Stimulated activated naive CD8-positive, alpha-beta T cell treated with anti-CD3 and anti-CD28 coated beads, Interleukin-15, Interleukin-2, amounts not matched to agents 100 U/mL and 50 U/mL, for 24 hours (primary cell): ENCODE measurements around the gene HIBADH.
A peak's percentile ranks its signal among the peaks of the same experiment; 100 is the strongest.
"Not testable (repeated sequence)": the region's sequence is repeated elsewhere in the genome, so short reads cannot be mapped to it uniquely, and the experiment has no call there.

Experiments used
- ATAC-seq: fragments of 150-1000 bp; cut with Tn5 transposase; one replicate; pipeline ENCODE4 v1.10.0; 2021
- DNase-seq: peaks from one replicate; pipeline ENCODE4 v3.0.0; 2021

HIBADH gene

GRCh38 chr7:27678617-27679260, 16.1 kb upstream of the HIBADH start:
- ATAC-seq: no peak
- no peak for DNase-seq

GRCh38 chr7:27677912-27678612, 15.4 kb upstream of the HIBADH start:
- ATAC-seq (peak; percentile 73), DNase-seq (no peak)

- ATAC-seq, DNase-seq: not testable (repeated sequence)
Measured at GRCh38 chr7:27674126-27674525, 11.4 kb upstream of the HIBADH start.

- ATAC-seq (no peak), DNase-seq (no peak)
Measured at GRCh38 chr7:27671675-27672074, 9.0 kb upstream of the HIBADH start.

GRCh38 chr7:27670676-27671075, 8.0 kb upstream of the HIBADH start:
- DNase-seq (no peak), ATAC-seq (no peak)

GRCh38 chr7:27670177-27670576, 7.5 kb upstream of the HIBADH start:
- ATAC-seq (no peak), DNase-seq (no peak)

- DNase-seq (no peak), ATAC-seq (no peak)
Measured at GRCh38 chr7:27665531-27665930, 2.8 kb upstream of the HIBADH start.

- DNase-seq (no peak), ATAC-seq (no peak)
Measured at GRCh38 chr7:27663989-27664331, 1.3 kb upstream of the HIBADH start.

- DNase-seq (peak; percentile 43), ATAC-seq (no peak)
Measured at GRCh38 chr7:27661811-27662489, 733 bp downstream of the HIBADH start.

GRCh38 chr7:27656724-27657123, 6.0 kb downstream of the HIBADH start:
- DNase-seq: no peak

GRCh38 chr7:27655184-27655583, 7.5 kb downstream of the HIBADH start:
- ATAC-seq (no peak), DNase-seq (no peak)

More at GRCh38 chr7:27656724-27657123, 6.0 kb downstream of the HIBADH start:
- no peak for ATAC-seq

GRCh38 chr7:27652518-27652917, 10.2 kb downstream of the HIBADH start:
- ATAC-seq (no peak), DNase-seq (no peak)

GRCh38 chr7:27651702-27652101, 11.0 kb downstream of the HIBADH start:
- no peak for ATAC-seq
- no peak for DNase-seq

- ATAC-seq (no peak), DNase-seq (no peak)
Measured at GRCh38 chr7:27650283-27650682, 12.4 kb downstream of the HIBADH start.

GRCh38 chr7:27647489-27647888, 15.2 kb downstream of the HIBADH start:
- DNase-seq: no peak
- no peak for ATAC-seq

GRCh38 chr7:27647046-27647445, 15.6 kb downstream of the HIBADH start:
- ATAC-seq: no peak
- no peak for DNase-seq

GRCh38 chr7:27642271-27642670, 20.4 kb downstream of the HIBADH start:
- DNase-seq (no peak), ATAC-seq (no peak)

- DNase-seq (no peak), ATAC-seq (no peak)
Measured at GRCh38 chr7:27641581-27642230, 21.0 kb downstream of the HIBADH start.

GRCh38 chr7:27640884-27641574, 21.7 kb downstream of the HIBADH start:
- no peak for DNase-seq
- ATAC-seq: no peak

GRCh38 chr7:27639851-27640250, 22.8 kb downstream of the HIBADH start:
- ATAC-seq: no peak

GRCh38 chr7:27639048-27639447, 23.6 kb downstream of the HIBADH start:
- not testable (repeated sequence) for DNase-seq, ATAC-seq

More at GRCh38 chr7:27639851-27640250, 22.8 kb downstream of the HIBADH start:
- no peak for DNase-seq

- DNase-seq (no peak), ATAC-seq (no peak)
Measured at GRCh38 chr7:27636326-27637006, 26.2 kb downstream of the HIBADH start.
